HepG2 (cell line): ENCODE data around the gene RNASE11. TPM values are rescaled to one million over a fixed set of nuclear protein-coding genes. Genes with fewer than 3 reads are reported as not detected.
A peak's percentile ranks its signal among the peaks of the same experiment; 100 is the strongest.

ENCODE experiments used
- ADNP ChIP-seq: sonication (generic); formaldehyde crosslinking; IDR thresholded peaks from 2 replicates; pipeline ENCODE4 v1.4.0; 2020; ENCODE audit warnings: missing genetic modification reagents
- AKAP8 ChIP-seq: sonication (generic); formaldehyde crosslinking; IDR thresholded peaks from 2 replicates; pipeline ENCODE4 v1.5.1; 2020; ENCODE audit warnings: mild to moderate bottlenecking, missing genetic modification reagents
- ATF3 ChIP-seq: sonication (generic); formaldehyde crosslinking; IDR thresholded peaks from 2 replicates; pipeline ENCODE4 v1.4.0; 2020; ENCODE audit warnings: missing genetic modification reagents
- CEBPB ChIP-seq: IDR thresholded peaks from 2 replicates; pipeline ENCODE4 v1.6.1; 2011; ENCODE audit warnings: low read depth, low read length, improper control_type of control experiment, borderline replicate concordance
- CENPT ChIP-seq: sonication (generic); formaldehyde crosslinking; IDR thresholded peaks from 2 replicates; pipeline ENCODE4 v1.8.0; 2022; ENCODE audit warnings: low read depth, mild to moderate bottlenecking, moderate library complexity, missing genetic modification reagents
- FOSL1 ChIP-seq: sonication (generic); formaldehyde crosslinking; IDR thresholded peaks from 2 replicates; pipeline ENCODE4 v1.9.0; 2021; ENCODE audit warnings: missing genetic modification reagents, borderline replicate concordance
- HMGXB4 ChIP-seq, 2 experiments: sonication (generic) in 1 of 2; formaldehyde crosslinking in 1 of 2; IDR thresholded peaks; 2 replicates each; pipeline versions ENCODE4 v1.4.0 to v1.6.1; 2018 to 2020; ENCODE audit warnings: missing genetic modification reagents in 2 of 2, borderline replicate concordance in 1 of 2, low read depth in 1 of 2, mild to moderate bottlenecking in 1 of 2, missing biosample characterization in 1 of 2
- KDM5B ChIP-seq: sonication (generic); formaldehyde crosslinking; IDR thresholded peaks from 2 replicates; pipeline ENCODE4 v1.4.0; 2020; ENCODE audit warnings: missing genetic modification reagents, mild to moderate bottlenecking, borderline replicate concordance
- NFAT5 ChIP-seq: sonication (generic); formaldehyde crosslinking; IDR thresholded peaks from 2 replicates; pipeline ENCODE4 v1.4.0; 2020; ENCODE audit warnings: missing genetic modification reagents
- RAD21 ChIP-seq: fragments of 450-650 bp; formaldehyde crosslinking; IDR thresholded peaks from 2 replicates; pipeline ENCODE4 v1.5.0; 2020; ENCODE audit warnings: mild to moderate bottlenecking
- SPEN ChIP-seq: sonication (generic); formaldehyde crosslinking; IDR thresholded peaks from 2 replicates; pipeline ENCODE4 v1.5.1; 2020; ENCODE audit warnings: low read depth, mild to moderate bottlenecking, missing genetic modification reagents
- STAG1 ChIP-seq: sonication (generic); formaldehyde crosslinking; IDR thresholded peaks from 2 replicates; pipeline ENCODE4 v1.4.0; 2020; ENCODE audit warnings: missing genetic modification reagents
- USF2 ChIP-seq, 2 experiments: sonication (generic) in 1 of 2; formaldehyde crosslinking in 1 of 2; IDR thresholded peaks; 2 replicates each; pipeline versions ENCODE4 v1.5.1 to v1.6.1; 2011 to 2020; ENCODE audit warnings: borderline replicate concordance in 1 of 2, low read depth in 1 of 2, low read length in 1 of 2, mild to moderate bottlenecking in 1 of 2, missing genetic modification reagents in 1 of 2, moderate library complexity in 1 of 2
- ZNF121 ChIP-seq: sonication (generic); formaldehyde crosslinking; IDR thresholded peaks from 2 replicates; pipeline ENCODE4 v1.5.0; 2020; ENCODE audit warnings: mild to moderate bottlenecking, missing genetic modification reagents
- ZNF788 ChIP-seq: sonication (generic); formaldehyde crosslinking; IDR thresholded peaks from 2 replicates; pipeline ENCODE4 v1.5.0; 2020; ENCODE audit warnings: mild to moderate bottlenecking, missing genetic modification reagents, borderline replicate concordance
- ZSCAN12 ChIP-seq: sonication (generic); formaldehyde crosslinking; IDR thresholded peaks from 2 replicates; pipeline ENCODE4 v1.9.0; 2021; ENCODE audit warnings: mild to moderate bottlenecking, missing genetic modification reagents
- polyA plus RNA-seq, 8 experiments: library from polyadenylated mRNA; depleted of rRNA in 3 of 8; stranded (reverse) in 7 of 8; unstranded in 1 of 8; fragments of >200 nt; fragmentation: Illumina TruSeq in 4 of 8; extraction: Trizol in 4 of 8; gene quantifications; 2 replicates each; pipeline versions ENCODE4 v1.2.1 to v1.2.3, GENCODE V29; 2011 to 2016; ENCODE audit warnings: low read depth in 4 of 8, missing spikeins in 1 of 8, mixed read lengths in 1 of 8; ENCODE audit not compliant: insufficient read depth in 1 of 8
- total RNA-seq, 5 experiments: library from RNA; depleted of rRNA; stranded (reverse); fragments of >200 nt; fragmentation: Illumina TruSeq; extraction: Trizol; gene quantifications; 2 replicates each; pipeline ENCODE4 v1.2.3, GENCODE V29; 2016; ENCODE audit warnings: low read depth in 1 of 5

The RNASE11 gene
- total and polyA plus RNA-seq, 2 of the 13 experiments (the other 11 are each of a cell fraction or from before 2014, with no cell fraction given): not detected

GRCh38 chr14:20606190-20606901 lies 18.5 kb upstream of the RNASE11 start (continued):
- TF ChIP-seq HMGXB4 (CRISPR knock-in tag; IDR thresholded peaks at IDR 0.05; ENCODE audit: borderline replicate concordance in 1 of 2, low read depth in 1 of 2) (peak; percentile 76 to 93), AKAP8 (CRISPR knock-in tag) (no peak), SPEN (CRISPR knock-in tag) (peak; percentile 55), CEBPB (no peak), ZNF121 (peak; percentile 51), ZSCAN12 (CRISPR knock-in tag) (no peak), FOSL1 (CRISPR knock-in tag) (no peak), STAG1 (peak; percentile 96), CENPT (CRISPR knock-in tag) (no peak), ADNP (0 out of 2 replicates have a peak, but pooled peaks have one; percentile 38), USF2 (IDR thresholded peaks at IDR 0.05; ENCODE audit: low read depth, low read length) (no peak), USF2 (CRISPR knock-in tag; IDR thresholded peaks at IDR 0.05; ENCODE audit: borderline replicate concordance) (no peak; the same call in 1 of the 2 replicates), ZNF788 (CRISPR knock-in tag) (no peak), NFAT5 (no peak), KDM5B (CRISPR knock-in tag) (no peak; the same call in 1 of the 2 replicates), ATF3 (no peak), RAD21 (CRISPR knock-in tag) (peak; percentile 85)
